CD4-positive, alpha-beta T cell treated with Interleukin-21 for 1 hour (primary cell): ENCODE measurements around the gene SRCIN1.
A peak's percentile ranks its signal among the peaks of the same experiment; 100 is the strongest.
"Not testable (repeated sequence)": the region's sequence is repeated elsewhere in the genome, so short reads cannot be mapped to it uniquely, and the experiment has no call there.

Experiments
- DNase-seq: peaks from one replicate; pipeline ENCODE4 v3.0.0-alpha.2; 2020

The SRCIN1 gene

GRCh38 chr17:38540514-38541045, 65.2 kb downstream of the SRCIN1 start:
- DNase-seq: no peak

- no peak for DNase-seq
Measured at GRCh38 chr17:38539386-38539785, 66.4 kb downstream of the SRCIN1 start.

GRCh38 chr17:38538906-38539305, 66.8 kb downstream of the SRCIN1 start:
- no peak for DNase-seq

GRCh38 chr17:38536661-38537060, 69.1 kb downstream of the SRCIN1 start:
- DNase-seq: no peak

GRCh38 chr17:38535886-38536285, 69.9 kb downstream of the SRCIN1 start:
- DNase-seq: no peak

- DNase-seq: no peak
Measured at GRCh38 chr17:38534498-38534885, 71.3 kb downstream of the SRCIN1 start.

GRCh38 chr17:38533866-38534497, 71.8 kb downstream of the SRCIN1 start:
- DNase-seq: no peak

GRCh38 chr17:38533241-38533640, 72.5 kb downstream of the SRCIN1 start:
- no peak for DNase-seq

- no peak for DNase-seq
Measured at GRCh38 chr17:38532451-38532850, 73.3 kb downstream of the SRCIN1 start.

- DNase-seq: not testable (repeated sequence)
Measured at GRCh38 chr17:38531761-38532160, 74.0 kb downstream of the SRCIN1 start.

GRCh38 chr17:38530856-38531255, 74.9 kb downstream of the SRCIN1 start:
- DNase-seq: not testable (repeated sequence)

- not testable (repeated sequence) for DNase-seq
Measured at GRCh38 chr17:38528141-38528540, 77.6 kb downstream of the SRCIN1 start.

- DNase-seq: not testable (repeated sequence)
Measured at GRCh38 chr17:38526526-38526925, 79.2 kb downstream of the SRCIN1 start.

GRCh38 chr17:38512473-38513058, 93.2 kb downstream of the SRCIN1 start:
- no peak for DNase-seq

GRCh38 chr17:38511150-38512108, 94.3 kb downstream of the SRCIN1 start:
- DNase-seq: no peak

- DNase-seq: no peak
Measured at GRCh38 chr17:38510421-38511149, 95.2 kb downstream of the SRCIN1 start.

- DNase-seq: no peak
Measured at GRCh38 chr17:38509772-38510420, 95.9 kb downstream of the SRCIN1 start.

GRCh38 chr17:38508954-38509771, 96.6 kb downstream of the SRCIN1 start:
- peak; percentile 72 for DNase-seq

- no peak for DNase-seq
Measured at GRCh38 chr17:38508570-38508950, 97.2 kb downstream of the SRCIN1 start.

GRCh38 chr17:38507921-38508569, 97.7 kb downstream of the SRCIN1 start:
- DNase-seq: no peak

GRCh38 chr17:38507436-38507835, 98.3 kb downstream of the SRCIN1 start:
- DNase-seq: no peak
